GM21717 (cell line): ENCODE data around the gene EPHA6.
"Not testable (repeated sequence)": the region's sequence is repeated elsewhere in the genome, so short reads cannot be mapped to it uniquely, and the experiment has no call there.

Experiments
- ATAC-seq: cut with Tn5 transposase; IDR thresholded peaks from one replicate; pipeline ENCODE4 v1.9.1; 2021; ENCODE audit warnings: mild to moderate bottlenecking, moderate library complexity; ENCODE audit not compliant: unreplicated experiment

Gene EPHA6

DNA sequence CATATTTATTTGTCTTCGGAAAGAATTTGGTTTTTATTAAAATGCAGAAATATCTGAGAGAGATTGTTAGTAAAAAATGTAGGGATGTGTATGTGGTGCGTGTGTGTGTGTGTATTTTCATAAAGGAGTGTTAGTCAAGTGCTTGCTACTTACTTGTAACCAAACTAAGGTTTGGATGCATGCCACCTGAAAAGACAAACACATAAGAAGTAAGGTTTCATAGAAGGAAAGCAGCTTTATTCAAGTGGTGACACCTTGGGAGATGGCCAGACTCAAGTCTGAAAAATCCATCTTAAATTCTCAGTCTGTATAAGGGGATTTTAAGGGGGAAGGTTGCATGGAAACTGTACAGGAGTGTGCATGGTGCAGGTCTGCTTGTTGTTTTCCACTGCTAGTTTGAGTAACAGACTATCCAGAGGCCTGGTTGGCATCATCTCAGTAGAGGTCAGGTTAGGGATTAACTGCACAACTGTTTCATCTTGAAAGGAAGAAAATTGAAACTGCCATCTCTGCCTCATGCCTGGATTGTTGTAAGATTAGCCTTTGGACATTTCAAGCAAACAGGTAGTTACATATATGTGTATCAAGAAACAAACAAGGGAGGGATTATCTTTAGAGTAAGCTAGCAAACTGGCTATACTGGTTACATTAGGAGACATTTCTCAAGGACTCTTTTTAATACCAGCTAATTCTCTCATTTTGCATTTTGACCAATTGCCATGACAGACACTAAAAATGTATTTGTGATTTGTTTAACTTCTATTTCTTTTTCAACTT is 196.7 kb downstream of the EPHA6 start:
- no peak for ATAC-seq

DNA sequence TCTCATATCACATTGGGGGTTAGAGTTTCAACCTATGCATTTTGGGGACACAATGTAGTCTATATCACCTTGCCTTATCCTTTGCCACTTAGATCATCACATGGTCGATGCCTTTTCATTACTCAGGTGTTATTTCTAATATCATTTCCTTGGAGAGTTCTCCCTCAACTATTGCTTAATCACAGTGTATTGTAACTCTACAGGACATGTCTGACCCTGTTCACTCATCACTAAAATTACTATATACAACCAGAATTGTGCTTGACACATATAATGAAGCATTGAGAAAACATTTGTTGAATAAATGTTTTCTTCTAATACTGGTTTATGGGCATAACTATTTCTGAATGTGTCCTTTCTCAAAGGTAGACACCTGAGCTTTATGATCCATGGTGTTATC is 207.4 kb downstream of the EPHA6 start:
- ATAC-seq = no peak

DNA sequence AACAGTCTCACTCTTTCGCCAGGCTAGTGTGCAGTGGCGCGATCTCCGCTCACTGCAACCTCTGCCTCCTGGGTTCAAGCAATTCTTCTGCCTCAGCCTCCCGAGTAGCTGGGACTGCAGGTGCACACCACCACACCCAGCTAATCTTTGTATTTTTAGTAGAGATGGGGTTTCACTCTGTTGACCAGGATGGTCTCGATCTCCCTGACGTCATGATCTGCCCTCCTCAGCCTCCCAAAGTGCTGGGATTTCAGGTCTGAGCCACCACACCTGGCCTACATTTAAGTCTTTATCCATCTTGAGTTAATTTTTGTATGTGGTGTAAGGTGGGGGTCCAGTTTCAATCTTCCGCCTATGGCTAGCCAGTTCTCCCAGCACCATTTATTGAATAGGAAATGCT is 211.2 kb downstream of the EPHA6 start:
- ATAC-seq = not testable (repeated sequence)

DNA sequence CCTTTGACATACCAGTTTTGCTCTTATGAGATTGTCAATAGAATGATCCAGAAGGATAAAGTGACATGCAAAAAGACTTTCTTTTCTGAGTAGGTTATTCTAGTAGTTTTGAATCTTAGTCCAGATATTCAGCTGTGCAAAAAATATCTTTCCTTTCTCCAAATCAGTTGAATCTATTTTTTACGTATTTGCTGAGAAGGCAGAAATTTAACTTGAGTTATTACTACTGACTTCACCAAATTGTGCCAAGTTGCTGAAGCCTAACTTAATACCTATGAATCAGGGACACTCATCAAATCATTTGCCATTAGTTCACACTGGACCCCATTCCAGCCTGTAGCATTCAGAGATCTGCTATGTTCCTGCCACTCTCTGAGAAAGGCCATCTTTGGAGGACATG is 215.6 kb downstream of the EPHA6 start:
- no peak for ATAC-seq

DNA sequence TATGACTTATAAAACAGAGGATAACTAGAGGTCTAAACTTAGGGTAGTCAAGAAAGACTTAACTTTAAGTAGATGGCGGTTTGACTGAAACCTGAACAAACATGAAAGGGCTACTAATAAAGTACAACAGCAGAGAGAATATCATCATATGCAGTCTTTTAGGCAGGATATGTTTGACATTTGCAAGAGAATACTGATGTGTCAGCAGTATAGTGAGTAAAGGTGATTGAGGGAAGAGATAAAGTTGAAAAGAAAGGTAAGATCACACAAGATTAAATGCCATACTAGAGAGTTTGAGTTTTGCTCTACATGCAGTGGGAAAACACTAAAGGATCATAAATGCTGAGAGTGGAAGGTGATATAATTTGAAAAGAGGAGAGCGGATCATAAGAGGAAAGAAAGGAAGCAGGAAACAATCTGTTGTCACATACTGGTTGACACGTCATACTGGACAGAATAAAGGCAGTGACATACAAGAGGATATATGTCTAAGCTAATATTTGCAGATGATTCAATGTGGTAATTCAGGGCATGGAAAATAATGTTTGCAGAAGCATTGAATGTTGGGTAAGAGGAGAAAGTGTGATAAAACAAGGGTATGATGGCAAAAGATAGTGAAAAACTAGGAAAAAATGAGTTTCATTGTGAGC is 223.0 kb downstream of the EPHA6 start:
- ATAC-seq = no peak

DNA sequence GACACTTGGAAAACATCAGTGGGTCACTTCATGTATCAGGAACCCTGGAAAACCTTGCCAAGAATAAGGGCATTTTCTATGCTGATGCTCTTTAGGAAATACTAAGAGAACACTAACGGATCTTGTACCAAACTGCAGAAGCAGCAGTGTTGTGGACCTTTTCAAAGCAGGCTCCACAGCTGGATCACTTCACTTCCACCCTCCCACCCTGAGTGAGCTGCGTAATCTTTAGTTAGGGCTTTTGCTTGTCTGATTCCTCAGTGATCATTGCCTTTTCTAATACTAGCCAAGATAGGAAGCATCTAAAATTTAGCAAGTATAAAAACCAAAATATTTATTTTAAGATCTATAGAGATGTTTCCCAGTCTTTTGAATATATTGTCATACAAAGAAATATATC is 229.0 kb downstream of the EPHA6 start:
- no peak for ATAC-seq

DNA sequence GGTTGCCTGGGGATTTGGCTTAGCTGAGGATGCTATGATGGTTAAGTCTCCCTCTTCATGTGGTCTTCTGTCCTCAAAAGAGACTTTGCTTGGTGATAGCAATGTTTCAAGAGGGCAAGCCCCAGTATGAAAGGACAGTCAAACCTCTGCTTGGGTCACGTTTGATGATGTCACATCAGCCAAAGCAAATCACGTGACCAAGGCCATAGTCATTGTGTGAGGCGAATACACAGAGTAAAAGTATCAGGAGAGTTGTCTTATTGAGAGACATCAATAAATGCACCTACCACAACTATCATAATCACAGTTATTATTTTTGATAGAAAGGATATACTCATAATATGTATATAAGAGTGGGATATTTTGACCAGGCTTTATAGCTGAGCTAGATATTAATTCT is 243.0 kb downstream of the EPHA6 start:
- no peak for ATAC-seq

DNA sequence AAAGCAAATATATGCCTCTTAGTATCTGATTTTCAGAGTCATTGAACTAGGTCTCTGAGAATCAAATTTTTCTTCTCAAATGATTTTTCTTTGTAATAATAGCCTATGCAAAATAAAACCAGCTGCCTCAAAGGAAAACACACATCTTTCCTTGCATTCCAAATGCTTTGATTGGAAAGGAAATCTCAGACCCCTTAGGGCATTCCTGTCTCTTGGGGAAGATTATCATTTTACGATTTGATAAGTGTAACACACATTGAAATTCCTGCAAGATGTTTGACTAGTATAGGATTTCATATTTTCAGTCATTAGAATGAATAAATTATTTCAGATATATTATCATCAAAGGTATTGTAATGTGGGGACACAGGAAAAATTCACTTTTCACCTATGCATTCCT is 244.8 kb downstream of the EPHA6 start:
- no peak for ATAC-seq

DNA sequence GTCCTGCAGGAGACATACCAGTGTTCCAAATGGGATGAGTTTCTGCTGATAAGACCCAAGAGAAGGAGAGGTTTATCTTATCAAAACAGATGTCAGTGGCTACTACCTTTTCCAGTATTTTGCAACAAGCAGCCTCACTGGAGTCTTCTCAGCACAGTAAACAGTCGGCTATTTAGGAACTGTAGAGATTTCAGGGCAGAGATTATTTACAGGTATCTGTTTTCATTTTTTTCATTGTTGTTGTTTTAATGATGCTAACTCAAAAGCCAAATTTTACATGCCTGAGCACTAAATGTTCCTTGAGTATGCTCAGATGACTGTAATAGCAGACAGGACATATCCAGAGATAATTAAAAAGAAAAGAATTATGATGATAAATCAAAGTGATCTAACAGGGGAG is 252.1 kb downstream of the EPHA6 start:
- ATAC-seq = no peak

DNA sequence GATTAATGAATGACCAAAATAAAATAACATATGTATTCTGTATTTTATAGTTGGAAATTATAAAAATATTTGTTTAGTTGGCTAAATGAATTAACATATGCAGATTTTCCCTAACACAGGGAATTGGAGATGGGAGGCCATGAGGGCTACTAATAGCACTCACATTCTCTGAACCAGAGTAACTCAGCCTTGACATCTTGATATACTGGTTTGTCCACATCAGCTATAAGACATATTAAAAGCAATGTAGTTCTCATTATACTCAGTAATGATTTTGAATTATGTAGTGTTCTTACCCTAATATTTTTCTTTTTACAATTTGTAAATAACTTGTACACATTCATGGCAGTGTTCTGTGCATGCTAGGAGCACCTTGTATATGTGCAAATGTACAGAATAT is 255.9 kb downstream of the EPHA6 start:
- no peak for ATAC-seq

DNA sequence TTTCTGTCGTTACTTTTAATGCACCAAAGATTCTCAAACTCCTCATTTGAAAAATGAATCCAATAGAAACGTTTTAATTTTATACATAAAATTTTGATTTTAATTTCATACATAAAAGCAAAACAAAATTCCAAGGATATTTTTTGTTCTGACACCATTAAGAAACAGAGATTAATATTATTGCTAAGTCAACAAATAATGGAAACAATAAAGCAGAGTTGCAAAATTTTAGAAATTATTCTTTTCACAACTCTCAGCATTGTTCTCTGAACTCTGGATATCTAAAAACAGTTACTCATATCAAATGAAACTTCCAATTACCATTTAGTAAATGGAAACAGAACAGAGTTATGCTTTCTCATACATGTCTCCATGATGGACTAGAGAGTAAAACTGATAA is 260.2 kb downstream of the EPHA6 start:
- no peak for ATAC-seq

DNA sequence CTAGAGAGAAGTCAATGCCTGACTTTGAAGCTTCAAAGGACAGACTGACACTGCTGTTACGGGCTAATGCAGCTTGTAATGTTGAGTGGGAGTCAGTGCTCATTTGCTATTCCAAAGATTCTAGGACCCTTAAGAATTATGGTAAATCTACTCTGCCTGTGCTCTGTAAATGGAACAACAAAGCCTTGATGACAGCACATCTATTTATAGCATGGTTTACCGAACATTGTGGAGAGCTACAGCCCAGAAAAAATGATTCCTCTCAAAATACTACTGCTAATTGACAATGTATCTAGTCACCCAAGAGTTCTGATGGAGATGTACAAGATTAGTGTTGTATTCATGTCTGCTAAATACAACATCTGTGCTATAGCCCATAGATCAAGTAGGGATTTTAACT is 262.3 kb downstream of the EPHA6 start:
- ATAC-seq = no peak

DNA sequence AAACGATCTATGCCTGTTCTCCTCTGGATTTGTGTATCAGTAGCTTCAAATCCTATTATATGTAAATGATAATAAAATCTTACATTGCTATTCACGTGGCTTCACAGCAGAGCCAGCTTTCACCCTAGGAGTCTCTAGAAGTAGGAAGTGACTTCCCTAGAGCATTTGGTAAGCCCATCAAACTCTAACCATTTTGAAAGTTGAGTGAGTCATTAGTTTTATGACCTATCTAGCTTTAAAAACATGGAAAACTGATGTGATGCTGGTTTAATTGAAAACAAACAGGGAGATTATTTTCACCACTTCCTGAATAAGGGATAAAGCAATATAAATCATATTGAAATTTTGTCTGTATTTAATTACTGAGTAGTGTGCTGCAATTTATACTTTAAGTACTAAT is 275.2 kb downstream of the EPHA6 start:
- no peak for ATAC-seq

DNA sequence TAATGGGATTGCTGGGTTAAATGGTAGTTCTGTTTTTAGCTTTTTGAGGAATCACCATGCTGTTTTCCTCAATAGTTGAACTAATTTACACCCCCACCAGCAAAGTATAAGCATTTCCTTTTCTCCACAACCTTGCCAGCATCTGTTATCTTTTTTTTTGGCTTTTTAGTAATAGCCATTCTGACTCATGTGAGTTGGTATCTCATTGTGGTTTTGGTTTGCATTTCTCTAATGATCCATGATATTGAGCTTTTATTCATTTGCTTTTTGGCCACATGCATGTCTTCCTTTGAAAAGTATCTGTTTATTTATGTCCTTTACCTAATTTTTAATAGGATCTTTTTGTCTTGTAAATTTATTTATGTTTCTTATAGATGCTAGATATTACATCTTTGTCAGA is 288.2 kb downstream of the EPHA6 start:
- ATAC-seq = no peak

DNA sequence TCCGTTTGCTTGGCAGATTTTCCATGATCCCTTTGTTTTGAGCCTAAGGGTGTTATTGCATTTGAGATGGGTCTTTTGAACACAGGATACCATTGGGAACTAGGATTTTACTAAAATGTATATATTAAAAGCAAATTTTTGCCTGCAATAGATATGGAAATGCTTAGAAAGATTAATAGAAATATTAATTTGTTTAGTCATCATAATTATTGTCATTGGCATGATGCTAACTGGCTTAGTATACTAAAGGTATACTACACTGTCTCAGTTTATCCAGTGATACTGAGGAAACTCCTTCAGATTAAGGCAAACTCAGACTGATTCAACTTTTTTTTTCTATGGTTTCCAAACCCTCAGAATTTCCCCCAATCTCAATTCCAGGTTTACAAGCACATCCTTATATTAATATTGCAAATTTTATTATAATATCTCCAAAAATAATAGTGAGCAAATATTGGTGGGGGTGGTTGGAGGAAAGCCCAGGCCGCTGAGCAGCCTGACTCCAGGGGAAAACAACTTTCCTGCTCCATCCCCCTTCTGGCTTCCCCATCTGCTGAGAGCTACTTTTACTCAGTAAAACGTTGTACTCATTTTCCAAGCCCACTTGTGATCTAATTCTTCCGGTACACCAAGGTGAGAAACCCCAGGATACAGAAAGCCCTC is 291.7 kb downstream of the EPHA6 start:
- no peak for ATAC-seq

DNA sequence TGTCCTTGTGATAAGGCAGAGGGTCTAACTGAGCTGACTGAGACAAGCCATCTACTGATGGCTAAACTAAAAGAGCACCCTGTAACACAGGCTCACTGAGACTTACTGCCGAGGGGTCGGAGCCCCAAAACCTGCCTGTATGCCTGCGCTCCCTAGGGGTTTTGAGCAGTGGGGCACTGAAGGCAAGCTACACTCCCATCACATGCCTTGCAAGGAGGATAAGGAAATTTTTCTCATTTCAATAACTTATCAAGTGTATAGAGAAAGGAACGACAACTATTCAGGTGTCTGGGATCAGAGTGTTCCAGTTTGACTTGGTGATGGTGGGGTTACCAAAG is 292.2 kb downstream of the EPHA6 start:
- ATAC-seq = no peak

DNA sequence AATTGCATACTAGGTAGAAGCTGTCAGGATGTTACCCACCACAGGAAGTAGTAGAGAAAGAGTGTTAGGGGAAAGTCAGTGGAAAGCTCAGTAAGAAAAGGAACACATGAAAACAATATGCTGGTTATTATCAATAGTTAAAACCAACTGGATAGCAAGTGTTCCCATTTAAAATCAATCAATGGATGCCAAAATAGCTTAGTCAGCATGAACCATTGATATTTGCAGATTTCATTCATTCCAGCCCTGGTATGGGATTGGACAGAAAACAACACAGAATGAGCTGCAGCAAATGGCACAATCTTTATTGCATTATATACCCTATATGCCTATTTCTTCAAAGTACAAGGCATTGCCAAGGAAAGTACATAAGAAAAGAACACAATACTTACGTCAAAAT is 293.7 kb downstream of the EPHA6 start:
- ATAC-seq = no peak

DNA sequence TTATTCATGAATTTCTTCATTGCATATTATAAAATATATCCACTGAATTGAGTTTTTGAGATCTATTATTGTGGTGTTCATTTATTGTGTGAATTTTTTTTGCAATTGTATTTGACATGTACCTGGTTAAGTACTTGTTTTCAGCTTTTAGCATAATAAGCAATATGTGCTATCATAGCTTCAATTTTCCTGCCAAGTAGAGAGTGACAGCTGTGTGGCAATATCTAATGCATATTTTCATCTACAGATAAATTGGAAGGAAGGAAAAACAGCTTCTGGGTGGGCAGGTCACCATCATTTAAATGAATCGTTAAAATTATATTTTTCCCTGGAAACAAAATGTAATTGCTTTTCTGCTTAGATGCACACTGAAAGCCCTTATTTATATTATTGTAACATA is 296.9 kb downstream of the EPHA6 start:
- no peak for ATAC-seq

DNA sequence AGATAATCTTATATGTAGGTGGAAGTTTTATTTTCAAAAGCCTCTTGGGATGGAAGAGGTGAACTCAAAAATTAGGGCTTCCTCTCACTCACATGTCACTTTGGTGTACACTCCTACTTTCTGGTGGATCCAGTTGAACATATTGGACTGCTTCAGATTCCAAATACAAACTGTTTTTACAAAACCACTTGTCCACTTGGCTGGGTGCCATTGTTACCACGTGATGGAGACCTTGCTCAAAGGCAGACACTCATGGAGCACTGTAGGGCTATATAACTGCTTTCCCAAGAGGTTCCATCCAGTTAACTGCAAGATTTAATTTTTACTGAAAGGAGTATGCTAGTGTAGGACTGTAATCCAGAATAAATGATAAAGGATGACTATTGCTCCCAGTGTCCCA is 307.0 kb downstream of the EPHA6 start:
- ATAC-seq = no peak

DNA sequence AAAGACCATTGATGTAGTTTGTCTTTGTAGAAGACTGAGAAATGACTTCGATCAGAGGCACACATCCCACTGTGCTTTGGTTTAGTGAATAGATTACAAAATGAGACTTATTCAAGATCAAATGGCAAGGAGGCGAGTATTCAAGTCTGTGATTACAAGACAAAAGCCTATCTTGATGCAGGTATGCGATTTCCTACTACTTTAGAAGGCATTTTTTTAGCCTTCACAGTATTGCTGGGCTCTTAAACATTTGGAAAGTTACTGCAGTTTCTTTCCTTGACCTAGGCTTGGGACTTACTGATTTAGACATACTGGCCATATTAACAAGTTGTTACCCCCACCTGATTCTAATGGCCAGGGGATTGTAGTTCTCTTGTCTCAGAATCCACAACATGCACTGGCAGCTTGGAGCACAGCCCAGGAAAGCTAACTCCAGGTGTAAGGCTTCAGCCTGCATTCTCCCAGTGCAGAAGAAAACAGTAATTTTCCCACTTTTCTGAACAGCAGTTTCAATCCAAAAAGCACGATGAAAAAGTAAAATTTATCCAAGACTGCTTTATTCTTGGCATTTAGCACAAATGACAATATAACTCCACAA is 311.6 kb downstream of the EPHA6 start:
- no peak for ATAC-seq

DNA sequence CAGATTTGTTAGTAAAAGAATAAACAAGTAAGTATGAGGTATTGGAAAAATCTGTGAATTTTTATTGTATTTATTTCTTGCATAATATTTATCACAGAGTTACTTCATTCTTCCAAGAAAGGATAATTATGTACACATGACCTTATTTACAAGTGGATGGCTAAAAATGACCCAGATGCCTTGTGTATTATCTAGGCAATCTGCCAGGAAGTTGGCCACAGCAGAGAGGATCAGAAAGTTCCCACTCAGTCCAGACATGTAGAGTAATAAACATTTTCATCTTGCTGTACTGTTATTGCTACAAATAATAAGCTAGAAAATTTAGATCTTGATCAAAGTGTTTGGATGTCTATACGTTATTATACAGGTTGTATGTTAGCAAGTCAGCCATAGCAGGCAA is 317.1 kb downstream of the EPHA6 start:
- ATAC-seq = no peak

DNA sequence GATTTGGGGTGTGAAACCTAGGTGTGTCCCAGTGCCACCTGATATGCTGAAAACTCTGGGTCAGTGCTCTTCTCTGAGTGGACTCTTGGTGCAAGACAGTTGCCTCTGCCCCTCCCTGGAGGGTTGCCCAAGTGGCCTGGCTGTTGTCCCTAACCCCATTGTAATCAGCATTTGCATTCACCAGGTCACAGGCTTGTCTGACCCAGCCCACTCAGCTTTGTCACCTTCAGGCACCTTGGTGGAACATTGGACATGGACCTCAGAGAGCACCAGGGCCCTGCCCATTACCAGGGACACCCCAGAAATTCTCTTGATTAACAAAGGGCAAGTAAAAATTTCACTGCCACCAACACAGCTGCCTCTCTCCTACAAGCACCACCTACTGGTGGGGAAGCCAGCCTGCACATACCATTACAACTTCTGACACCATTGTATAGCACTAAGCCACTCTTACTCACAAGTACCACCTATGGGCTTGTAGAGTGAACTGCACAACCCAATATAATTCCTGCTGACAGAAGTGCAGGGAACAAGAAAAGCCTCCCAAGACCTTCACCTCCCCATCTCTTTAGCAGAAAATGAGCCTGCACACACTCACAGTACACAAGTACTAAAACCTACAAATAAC is 324.6 kb downstream of the EPHA6 start:
- ATAC-seq = no peak
